ENCODE results near the gene MMD. TPM values are rescaled to one million over a fixed set of nuclear protein-coding genes. Genes with fewer than 3 reads are reported as not detected.

MMD gene
- total RNA-seq, 1 donor from 2014 or later = 16.7 TPM

DNA sequence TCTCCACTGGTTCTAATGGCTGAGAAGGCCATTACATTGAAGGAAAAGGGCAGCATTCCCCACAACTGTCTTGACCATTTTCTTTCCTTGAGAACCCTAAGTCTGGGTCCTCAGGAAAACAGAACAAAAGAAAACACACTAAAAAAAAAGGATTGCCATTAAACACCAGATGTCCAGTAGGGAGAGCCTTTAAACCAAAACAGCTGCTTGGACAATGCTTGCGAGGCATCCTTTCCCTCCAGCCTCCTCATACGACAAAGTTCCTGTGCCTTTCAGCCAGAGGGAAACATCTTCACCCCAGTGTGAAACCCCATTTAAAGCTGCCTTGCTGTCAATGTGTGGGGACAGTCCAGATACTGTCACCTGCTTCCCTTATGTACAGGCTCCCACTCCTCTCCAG is 74.3 kb downstream of the MMD start:
- Histone ChIP-seq H3K27ac (no peak overlapping the region), H3K9me3 (no peaks in the 10 kb centered on the region), H3K36me3 (no peaks in the 10 kb centered on the region), H3K27me3 (no peaks in the 10 kb centered on the region), H3K4me1 (no peaks in the 10 kb centered on the region), H3K4me3 (no peak overlapping the region)
- TF ChIP-seq, protein P1, sequence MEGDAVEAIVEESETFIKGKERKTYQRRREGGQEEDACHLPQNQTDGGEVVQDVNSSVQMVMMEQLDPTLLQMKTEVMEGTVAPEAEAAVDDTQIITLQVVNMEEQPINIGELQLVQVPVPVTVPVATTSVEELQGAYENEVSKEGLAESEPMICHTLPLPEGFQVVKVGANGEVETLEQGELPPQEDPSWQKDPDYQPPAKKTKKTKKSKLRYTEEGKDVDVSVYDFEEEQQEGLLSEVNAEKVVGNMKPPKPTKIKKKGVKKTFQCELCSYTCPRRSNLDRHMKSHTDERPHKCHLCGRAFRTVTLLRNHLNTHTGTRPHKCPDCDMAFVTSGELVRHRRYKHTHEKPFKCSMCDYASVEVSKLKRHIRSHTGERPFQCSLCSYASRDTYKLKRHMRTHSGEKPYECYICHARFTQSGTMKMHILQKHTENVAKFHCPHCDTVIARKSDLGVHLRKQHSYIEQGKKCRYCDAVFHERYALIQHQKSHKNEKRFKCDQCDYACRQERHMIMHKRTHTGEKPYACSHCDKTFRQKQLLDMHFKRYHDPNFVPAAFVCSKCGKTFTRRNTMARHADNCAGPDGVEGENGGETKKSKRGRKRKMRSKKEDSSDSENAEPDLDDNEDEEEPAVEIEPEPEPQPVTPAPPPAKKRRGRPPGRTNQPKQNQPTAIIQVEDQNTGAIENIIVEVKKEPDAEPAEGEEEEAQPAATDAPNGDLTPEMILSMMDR (IDR thresholded peaks at IDR 0.05) = no peak
- no peak for TF ChIP-seq POLR2AphosphoS5 (IDR thresholded peaks at IDR 0.05; ENCODE audit: insufficient read depth in 1 of 2, low read depth in 1 of 2)
- TF ChIP-seq POLR2A (IDR thresholded peaks at IDR 0.05) = no peak
- intact Hi-C loops (cut with DNase I) = loop anchor here (10.0 kb wide), 1 partner anchor 353 kb away; no protein-coding TSS in a partner anchor
- DNase-seq (ENCODE audit: extremely low spot score in 2 of 2) = no peak

DNA sequence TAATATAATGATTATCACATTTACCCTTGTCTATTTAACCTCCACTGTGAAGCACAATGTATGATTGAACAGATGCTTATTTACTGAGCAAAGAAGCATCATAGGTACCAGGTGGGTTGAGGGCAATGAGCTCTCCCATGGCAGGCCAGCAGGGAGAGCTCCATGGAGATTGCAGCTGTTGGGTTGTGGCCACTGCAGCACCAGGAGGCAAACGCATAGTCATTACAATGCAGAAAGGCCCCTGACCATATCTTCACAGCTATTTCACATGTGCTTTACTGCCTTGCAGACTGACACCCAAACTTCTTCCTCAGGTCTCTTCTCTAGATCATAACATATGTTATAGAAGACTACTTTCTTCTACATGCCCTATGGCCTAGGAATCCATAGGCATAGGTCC is 75.0 kb downstream of the MMD start:
- Histone ChIP-seq H3K4me1 (no peaks in the 10 kb centered on the region), H3K9me3 (no peaks in the 10 kb centered on the region), H3K27ac (no peak overlapping the region), H3K27me3 (no peaks in the 10 kb centered on the region), H3K36me3 (no peaks in the 10 kb centered on the region), H3K4me3 (no peak overlapping the region)
- intact Hi-C loops (cut with DNase I) = loop anchor here (10.0 kb wide), 1 partner anchor 352 kb away; no protein-coding TSS in a partner anchor
- DNase-seq (ENCODE audit: extremely low spot score in 2 of 2) = no peak
- TF ChIP-seq POLR2A (IDR thresholded peaks at IDR 0.05) (no peak), POLR2AphosphoS5 (IDR thresholded peaks at IDR 0.05; ENCODE audit: insufficient read depth in 1 of 2, low read depth in 1 of 2) (no peak)
- TF ChIP-seq, protein P1 (IDR thresholded peaks at IDR 0.05) = no peak

DNA sequence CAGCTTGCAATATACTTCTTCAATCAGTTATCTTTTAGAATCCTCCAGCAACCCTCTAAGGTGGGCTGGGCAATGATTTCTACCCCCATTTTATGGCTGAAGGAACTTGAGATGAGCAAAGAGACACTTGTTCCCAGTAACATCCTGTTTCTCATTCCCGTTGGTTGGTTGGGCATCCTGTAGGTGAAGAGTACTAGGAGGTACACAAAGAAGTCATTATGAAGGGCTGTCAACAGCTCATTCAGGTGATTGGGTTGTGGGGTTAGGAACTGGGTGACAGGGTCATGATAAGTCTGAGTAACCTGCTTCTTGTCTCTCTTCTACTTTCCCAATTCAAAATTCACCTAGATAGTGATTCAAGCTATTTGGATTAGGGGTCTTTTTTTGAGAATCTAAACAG is 76.5 kb downstream of the MMD start:
- Histone ChIP-seq H3K27ac (no peak overlapping the region), H3K9me3 (no peaks in the 10 kb centered on the region), H3K4me3 (no peak overlapping the region), H3K4me1 (peaks cover 7% of the 10 kb centered on the region), H3K36me3 (no peaks in the 10 kb centered on the region), H3K27me3 (no peaks in the 10 kb centered on the region)
- DNase-seq (ENCODE audit: extremely low spot score in 2 of 2) = no peak
- intact Hi-C loops (cut with DNase I) = loop anchor here (10.0 kb wide), 1 partner anchor 350 kb away; no protein-coding TSS in a partner anchor
- TF ChIP-seq POLR2AphosphoS5 (IDR thresholded peaks at IDR 0.05; ENCODE audit: insufficient read depth in 1 of 2, low read depth in 1 of 2) (no peak), POLR2A (IDR thresholded peaks at IDR 0.05) (no peak)
- TF ChIP-seq, protein P1 (IDR thresholded peaks at IDR 0.05) = no peak

DNA sequence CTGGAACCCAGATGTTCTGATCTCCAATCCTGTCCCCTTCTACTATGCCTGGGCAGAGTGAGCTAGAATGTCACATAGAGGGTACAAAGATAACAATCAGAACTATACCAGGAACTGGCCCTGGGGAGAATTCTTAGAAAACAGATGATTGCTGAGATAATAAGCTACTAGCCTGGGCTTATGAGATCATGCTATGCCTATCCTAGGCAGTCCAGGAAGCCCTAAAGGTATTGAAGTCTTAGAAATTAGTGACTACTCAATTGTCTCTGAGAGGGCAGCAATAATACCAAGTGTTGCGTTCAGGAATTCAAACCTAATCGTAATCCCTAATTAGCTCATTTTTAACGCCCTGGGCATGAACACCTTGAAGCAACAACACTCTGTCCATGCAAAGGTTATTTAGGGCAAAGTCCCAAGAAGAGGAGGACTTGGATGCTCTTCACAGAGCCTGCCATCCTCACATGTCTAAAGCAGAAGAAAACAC is 77.1 kb downstream of the MMD start:
- Histone ChIP-seq H3K4me1 (peaks cover 7% of the 10 kb centered on the region), H3K36me3 (no peaks in the 10 kb centered on the region), H3K4me3 (no peak overlapping the region), H3K27me3 (no peaks in the 10 kb centered on the region), H3K27ac (no peak overlapping the region), H3K9me3 (no peaks in the 10 kb centered on the region)
- TF ChIP-seq POLR2A (IDR thresholded peaks at IDR 0.05) (no peak), POLR2AphosphoS5 (IDR thresholded peaks at IDR 0.05; ENCODE audit: insufficient read depth in 1 of 2, low read depth in 1 of 2) (no peak)
- TF ChIP-seq, protein P1 (IDR thresholded peaks at IDR 0.05) = no peak
- DNase-seq (ENCODE audit: extremely low spot score in 2 of 2) = no peak
- intact Hi-C loops (cut with DNase I) = loop anchor here (10.0 kb wide), 1 partner anchor 350 kb away; no protein-coding TSS in a partner anchor

DNA sequence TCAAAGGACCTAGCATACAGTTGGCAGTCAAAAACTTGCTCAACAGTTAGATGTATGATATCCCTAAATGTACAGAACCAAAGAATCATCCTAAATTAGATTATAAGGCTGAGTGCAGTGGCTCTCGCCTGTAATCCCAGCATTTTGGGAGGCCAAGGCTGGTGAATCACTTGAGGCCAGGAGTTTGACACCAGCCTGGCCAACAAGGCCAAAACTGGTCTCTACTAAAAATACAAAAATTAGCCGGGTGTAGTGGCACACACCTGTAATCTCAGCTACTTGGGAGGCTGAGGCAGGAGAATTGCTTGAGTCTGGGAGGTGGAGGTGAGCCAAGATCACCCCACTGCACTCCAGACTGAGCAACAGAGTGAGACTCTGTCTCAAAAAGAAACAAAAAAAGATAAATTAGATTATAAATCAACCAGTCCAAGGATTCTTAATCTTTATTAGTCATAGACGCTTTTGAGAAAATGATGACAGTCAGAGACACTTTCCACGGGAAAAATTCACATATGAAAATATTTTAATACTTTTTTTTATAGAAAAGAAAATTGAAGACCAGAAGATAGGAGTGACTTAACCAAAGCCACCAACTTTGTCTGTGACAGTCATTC is 77.6 kb downstream of the MMD start:
- DNase-seq (ENCODE audit: extremely low spot score in 2 of 2) = no peak
- intact Hi-C loops (cut with DNase I) = loop anchor here (10.0 kb wide), 1 partner anchor 349 kb away; no protein-coding TSS in a partner anchor
- TF ChIP-seq, protein P1 (IDR thresholded peaks at IDR 0.05) = no peak
- TF ChIP-seq POLR2AphosphoS5 (IDR thresholded peaks at IDR 0.05; ENCODE audit: insufficient read depth in 1 of 2, low read depth in 1 of 2) = no peak
- TF ChIP-seq POLR2A (IDR thresholded peaks at IDR 0.05) = no peak
- peaks cover 7% of the 10 kb centered on the region for H3K4me1 ChIP-seq
- no peaks in the 10 kb centered on the region for H3K27me3 ChIP-seq
- no peaks in the 10 kb centered on the region for H3K9me3 ChIP-seq
- H3K27ac ChIP-seq = no peak overlapping the region
- H3K36me3 ChIP-seq = no peaks in the 10 kb centered on the region
- H3K4me3 ChIP-seq = no peak overlapping the region

Measured in vagina (tissue), 2 donors.